Measurements from ENCODE around the gene PPM1L.

- TF ChIP-seq, protein P1, sequence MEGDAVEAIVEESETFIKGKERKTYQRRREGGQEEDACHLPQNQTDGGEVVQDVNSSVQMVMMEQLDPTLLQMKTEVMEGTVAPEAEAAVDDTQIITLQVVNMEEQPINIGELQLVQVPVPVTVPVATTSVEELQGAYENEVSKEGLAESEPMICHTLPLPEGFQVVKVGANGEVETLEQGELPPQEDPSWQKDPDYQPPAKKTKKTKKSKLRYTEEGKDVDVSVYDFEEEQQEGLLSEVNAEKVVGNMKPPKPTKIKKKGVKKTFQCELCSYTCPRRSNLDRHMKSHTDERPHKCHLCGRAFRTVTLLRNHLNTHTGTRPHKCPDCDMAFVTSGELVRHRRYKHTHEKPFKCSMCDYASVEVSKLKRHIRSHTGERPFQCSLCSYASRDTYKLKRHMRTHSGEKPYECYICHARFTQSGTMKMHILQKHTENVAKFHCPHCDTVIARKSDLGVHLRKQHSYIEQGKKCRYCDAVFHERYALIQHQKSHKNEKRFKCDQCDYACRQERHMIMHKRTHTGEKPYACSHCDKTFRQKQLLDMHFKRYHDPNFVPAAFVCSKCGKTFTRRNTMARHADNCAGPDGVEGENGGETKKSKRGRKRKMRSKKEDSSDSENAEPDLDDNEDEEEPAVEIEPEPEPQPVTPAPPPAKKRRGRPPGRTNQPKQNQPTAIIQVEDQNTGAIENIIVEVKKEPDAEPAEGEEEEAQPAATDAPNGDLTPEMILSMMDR (IDR thresholded peaks at IDR 0.05): no peak
- no peak for TF ChIP-seq POLR2AphosphoS5 (IDR thresholded peaks at IDR 0.05)
Measured at GRCh38 chr3:161070980-161071663, 315.1 kb downstream of the PPM1L start.

All from suprapubic skin (tissue), 3 donors.